Upper lobe of left lung (tissue), 6 donors: ENCODE measurements around the gene MCF2L. TPM values are rescaled to one million over a fixed set of nuclear protein-coding genes. Genes with fewer than 3 reads are reported as not detected.

ENCODE experiments used
- ATAC-seq, 2 donors: fragments of 200-7000 bp; cut with Tn5 transposase; one replicate each; pipeline ENCODE4 v1.9.1; 2022; ENCODE audit warnings: mild to moderate bottlenecking in 2 of 2, moderate library complexity in 2 of 2; ENCODE audit not compliant: low FRiP score in 2 of 2
- DNase-seq, 2 donors: peaks; one replicate each; pipeline ENCODE4 v3.0.0-alpha.2; 2019 to 2020
- H3K27ac ChIP-seq, 4 donors: fragments of 200-600 bp; sonication (generic); one replicate each; pipeline ENCODE4 v1.5.1; 2016 to 2019
- H3K27me3 ChIP-seq, 4 donors: fragments of 200-600 bp; sonication (generic); one replicate each; pipeline ENCODE4 v1.5.1; 2017 to 2019
- H3K36me3 ChIP-seq, 4 donors: fragments of 200-600 bp; sonication (generic); one replicate each; pipeline ENCODE4 v1.5.1; 2016 to 2019
- H3K4me1 ChIP-seq, 4 donors: fragments of 200-600 bp; sonication (generic); one replicate each; pipeline ENCODE4 v1.5.1; 2018 to 2019
- H3K4me3 ChIP-seq, 4 donors: fragments of 200-600 bp; sonication (generic); one replicate each; pipeline ENCODE4 v1.5.1; 2017 to 2019; ENCODE audit warnings: mild to moderate bottlenecking in 2 of 4, moderate library complexity in 1 of 4
- H3K9me3 ChIP-seq, 4 donors: fragments of 200-600 bp; sonication (generic); one replicate each; pipeline ENCODE4 v1.5.1; 2018 to 2019
- EP300 ChIP-seq, 4 donors: sonication (generic); formaldehyde crosslinking; IDR thresholded peaks; one replicate each; pipeline ENCODE4 v1.5.1; 2017; ENCODE audit warnings: antibody characterized with exemption in 4 of 4, control low read depth in 2 of 4
- POLR2A ChIP-seq, 4 donors: fragments of 450-650 bp; IDR thresholded peaks; one replicate each; pipeline ENCODE4 v1.5.1; 2016 to 2017; ENCODE audit warnings: antibody characterized with exemption in 4 of 4, mild to moderate bottlenecking in 2 of 4
- POLR2AphosphoS5 ChIP-seq, 2 donors: sonication (generic); formaldehyde crosslinking; IDR thresholded peaks; one replicate each; pipeline ENCODE4 v1.5.1; 2017; ENCODE audit warnings: antibody characterized with exemption in 2 of 2
- WGBS, 2 donors: methylation state at CpG; one replicate each; pipeline ENCODE4 v1.1.5; 2017 to 2018; 5-methylcytosine and 5-hydroxymethylcytosine counted together
- total RNA-seq, 6 donors: library from RNA; depleted of rRNA in 4 of 6; stranded (reverse); fragments of >200 nt in 4 of 6; gene quantifications; one replicate each; pipeline versions ENCODE4 v1.1.0 to v1.2.1, GENCODE V29; 2016 to 2021
- TF ChIP-seq, protein P1 (sequence below), 6 experiments: fragments of 450-650 bp in 4 of 6; fragments of 200-600 bp in 2 of 6; sonication (generic) in 2 of 6; IDR thresholded peaks; one replicate each; pipeline ENCODE4 v1.5.1; 2016 to 2019; ENCODE audit warnings: antibody characterized with exemption in 6 of 6
- donor health status: DM: no; HTN: no; CAD: no; lungs with moderate emphysema.
- donor health status: DM: no; HTN: yes; CAD: no; lungs with severe emphysema.

MCF2L gene
- total RNA-seq, 6 donors from 2014 or later = 14.3 to 99.5 (median 53.1) TPM

DNA sequence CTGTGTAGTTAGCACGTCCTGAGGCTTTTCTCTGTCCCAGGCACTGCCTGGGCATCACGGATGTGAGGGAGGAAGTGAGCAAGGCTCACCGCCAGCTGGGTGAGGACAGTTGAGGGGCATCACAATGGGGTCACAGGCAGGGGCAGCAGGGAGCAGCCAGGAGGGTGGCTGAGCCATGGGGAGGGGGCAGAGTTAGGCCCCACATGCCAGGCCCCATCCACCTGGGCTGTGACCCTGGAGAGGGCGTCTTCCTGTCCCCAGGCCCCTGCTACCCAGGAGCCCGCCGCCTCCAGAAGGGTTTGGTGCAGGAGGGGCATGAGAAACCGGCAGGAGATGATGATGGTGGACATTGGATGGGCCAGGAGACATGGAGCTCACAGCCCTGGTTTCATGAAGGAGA lies 79.8 kb downstream of the MCF2L start:
- peaks cover 0 to 19% (median 3%) of the 10 kb centered on the region in 4 donors for H3K4me1 ChIP-seq
- TF ChIP-seq POLR2AphosphoS5 (IDR thresholded peaks at IDR 0.05) = no peak
- TF ChIP-seq POLR2A (IDR thresholded peaks at IDR 0.05) = no peak
- no peak for TF ChIP-seq EP300 (IDR thresholded peaks at IDR 0.05)
- TF ChIP-seq, protein P1, sequence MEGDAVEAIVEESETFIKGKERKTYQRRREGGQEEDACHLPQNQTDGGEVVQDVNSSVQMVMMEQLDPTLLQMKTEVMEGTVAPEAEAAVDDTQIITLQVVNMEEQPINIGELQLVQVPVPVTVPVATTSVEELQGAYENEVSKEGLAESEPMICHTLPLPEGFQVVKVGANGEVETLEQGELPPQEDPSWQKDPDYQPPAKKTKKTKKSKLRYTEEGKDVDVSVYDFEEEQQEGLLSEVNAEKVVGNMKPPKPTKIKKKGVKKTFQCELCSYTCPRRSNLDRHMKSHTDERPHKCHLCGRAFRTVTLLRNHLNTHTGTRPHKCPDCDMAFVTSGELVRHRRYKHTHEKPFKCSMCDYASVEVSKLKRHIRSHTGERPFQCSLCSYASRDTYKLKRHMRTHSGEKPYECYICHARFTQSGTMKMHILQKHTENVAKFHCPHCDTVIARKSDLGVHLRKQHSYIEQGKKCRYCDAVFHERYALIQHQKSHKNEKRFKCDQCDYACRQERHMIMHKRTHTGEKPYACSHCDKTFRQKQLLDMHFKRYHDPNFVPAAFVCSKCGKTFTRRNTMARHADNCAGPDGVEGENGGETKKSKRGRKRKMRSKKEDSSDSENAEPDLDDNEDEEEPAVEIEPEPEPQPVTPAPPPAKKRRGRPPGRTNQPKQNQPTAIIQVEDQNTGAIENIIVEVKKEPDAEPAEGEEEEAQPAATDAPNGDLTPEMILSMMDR (IDR thresholded peaks at IDR 0.05) = no peak
- no peaks in the 10 kb centered on the region for H3K9me3 ChIP-seq
- no peak overlapping the region for H3K27ac ChIP-seq
- H3K4me3 ChIP-seq = no peak overlapping the region
- no peak for ATAC-seq
- H3K27me3 ChIP-seq = no peaks in the 10 kb centered on the region
- 68 to 90% methylated on average over 6 to 7 of the region's 7 CpGs for WGBS, 2 donors
- H3K36me3 ChIP-seq = peaks cover 0 to 24% (median 9%) of the 10 kb centered on the region in 4 donors
- DNase-seq = peak in 1 of 2 donors; percentile 29

DNA sequence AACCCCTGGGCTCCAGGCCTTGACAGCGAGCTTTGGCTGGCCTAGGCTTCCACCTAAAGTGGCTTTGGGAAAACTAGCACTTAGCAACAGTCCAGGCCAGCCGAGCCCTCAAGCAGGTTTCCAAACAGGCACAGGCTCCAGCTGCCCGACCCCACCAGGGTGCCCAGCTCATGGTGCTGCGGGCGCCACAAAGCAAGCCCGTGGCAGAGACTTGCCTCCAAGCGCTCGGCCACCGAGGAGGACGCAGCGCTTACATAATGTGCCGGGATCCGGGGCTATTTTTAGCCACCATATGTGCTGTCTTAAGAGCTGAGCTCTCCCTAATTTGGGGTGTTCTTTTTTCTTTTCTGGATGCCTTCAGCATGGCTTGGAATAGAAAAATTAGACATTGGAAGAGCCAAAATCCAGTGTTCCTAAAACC lies 80.5 kb downstream of the MCF2L start:
- DNase-seq (peak in 1 of 2 donors; percentile 57), ATAC-seq (no peak)
- Histone ChIP-seq H3K27ac (no peak overlapping the region), H3K27me3 (no peaks in the 10 kb centered on the region), H3K9me3 (no peaks in the 10 kb centered on the region), H3K4me1 (peaks cover 0 to 19% (median 3%) of the 10 kb centered on the region in 4 donors), H3K4me3 (no peak overlapping the region), H3K36me3 (peaks cover 0 to 24% (median 9%) of the 10 kb centered on the region in 4 donors)
- TF ChIP-seq, protein P1 (IDR thresholded peaks at IDR 0.05) = no peak
- TF ChIP-seq POLR2A (IDR thresholded peaks at IDR 0.05) = no peak
- TF ChIP-seq EP300 (IDR thresholded peaks at IDR 0.05) = no peak
- TF ChIP-seq POLR2AphosphoS5 (IDR thresholded peaks at IDR 0.05) = no peak
- WGBS, 2 donors = 78 to 86% methylated on average over 5 to 11 of the region's 13 CpGs

DNA sequence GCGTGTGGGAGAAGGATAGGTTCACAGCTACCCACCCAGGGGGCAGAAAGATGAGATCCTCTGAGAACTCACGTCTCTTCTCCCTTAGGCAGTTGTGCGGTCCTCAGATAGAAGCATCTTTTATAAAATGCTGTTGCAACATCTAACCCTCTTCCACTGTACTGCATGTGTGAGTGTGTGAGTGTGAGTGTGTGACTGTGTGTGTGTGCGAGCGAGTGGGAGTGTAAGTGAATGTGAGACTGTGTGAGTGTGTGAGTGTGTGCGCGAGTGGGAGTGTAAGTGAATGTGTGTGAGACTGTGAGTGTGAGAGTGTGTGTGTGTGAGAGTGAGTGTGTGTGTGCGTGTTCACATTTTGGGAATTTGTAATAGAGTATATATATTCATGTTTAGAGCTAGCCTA lies 81.0 kb downstream of the MCF2L start:
- 76 to 82% methylated on average over 8 of the region's 8 CpGs for WGBS, 2 donors
- no peak overlapping the region for H3K4me3 ChIP-seq
- DNase-seq = no peak
- H3K9me3 ChIP-seq = no peaks in the 10 kb centered on the region
- no peak for ATAC-seq
- H3K27me3 ChIP-seq = no peaks in the 10 kb centered on the region
- H3K27ac ChIP-seq = no peak overlapping the region
- H3K4me1 ChIP-seq = peaks cover 0 to 19% (median 3%) of the 10 kb centered on the region in 4 donors
- peaks cover 0 to 24% (median 9%) of the 10 kb centered on the region in 4 donors for H3K36me3 ChIP-seq
- no peak for TF ChIP-seq POLR2A (IDR thresholded peaks at IDR 0.05)
- no peak for TF ChIP-seq EP300 (IDR thresholded peaks at IDR 0.05)
- TF ChIP-seq, protein P1 (IDR thresholded peaks at IDR 0.05) = no peak
- no peak for TF ChIP-seq POLR2AphosphoS5 (IDR thresholded peaks at IDR 0.05)

DNA sequence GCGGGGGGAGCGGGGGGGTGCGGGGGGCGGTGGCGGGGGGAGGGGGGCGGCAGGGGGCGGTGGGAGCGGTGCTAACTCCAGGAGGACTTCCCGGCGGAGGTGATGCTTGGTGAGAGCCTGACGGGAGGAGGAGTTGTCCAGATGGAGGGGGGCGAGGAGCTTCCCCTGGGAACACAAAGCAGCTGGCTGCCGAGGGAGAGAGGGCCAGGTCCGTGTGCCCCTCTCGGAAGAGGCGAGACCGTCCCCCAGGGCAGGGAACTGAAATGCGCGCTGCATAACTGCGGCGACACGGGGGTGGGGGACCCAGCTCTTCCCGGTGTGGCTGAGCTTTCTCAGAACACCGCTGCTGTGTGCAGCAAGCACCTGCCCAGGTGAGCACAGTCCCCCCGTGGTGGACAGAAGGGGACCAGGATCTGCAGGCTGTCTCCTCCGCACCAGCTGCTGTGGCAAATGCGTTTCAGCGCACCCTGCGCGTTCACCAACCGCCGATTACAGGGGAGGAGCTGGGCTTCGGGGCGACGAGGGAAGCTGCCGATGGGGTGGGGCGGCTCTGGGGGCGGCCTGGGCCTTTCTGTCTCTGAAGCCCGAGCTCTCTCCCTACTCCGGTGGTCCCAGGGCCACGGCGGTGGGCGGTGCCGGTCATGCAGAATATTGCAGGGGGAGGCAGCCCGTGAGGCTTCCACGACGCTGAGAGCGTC lies 81.9 kb downstream of the MCF2L start:
- H3K4me1 ChIP-seq = peaks cover 0 to 12% (median 3%) of the 10 kb centered on the region in 4 donors
- no peaks in the 10 kb centered on the region for H3K27me3 ChIP-seq
- no peak overlapping the region for H3K27ac ChIP-seq
- H3K36me3 ChIP-seq = peaks cover 0 to 24% (median 8%) of the 10 kb centered on the region in 4 donors
- ATAC-seq (no peak), DNase-seq (peak in 1 of 2 donors; percentile 80)
- no peaks in the 10 kb centered on the region for H3K9me3 ChIP-seq
- TF ChIP-seq, protein P1 (IDR thresholded peaks at IDR 0.05) = no peak
- H3K4me3 ChIP-seq = no peak overlapping the region
- 79 to 89% methylated on average over 40 to 45 of the region's 48 CpGs for WGBS, 2 donors

DNA sequence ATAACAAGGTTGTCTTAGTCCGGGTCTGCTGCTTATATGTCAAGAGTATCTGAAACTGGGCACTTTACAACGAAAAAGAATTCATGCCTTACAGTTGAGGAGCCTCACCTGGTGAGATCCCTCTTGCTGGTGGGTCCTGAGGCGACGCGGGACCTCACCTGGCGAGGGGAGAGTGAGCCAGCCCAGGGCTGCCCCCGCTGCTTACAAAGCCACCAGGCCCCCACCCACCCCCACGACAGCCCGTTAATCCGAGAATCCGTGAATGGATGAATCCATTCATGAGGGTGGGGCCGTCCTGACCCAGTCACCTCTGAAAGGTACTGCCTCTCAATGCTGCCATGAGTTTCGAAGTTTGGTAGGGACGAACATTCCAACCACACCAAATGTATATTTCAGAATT lies 82.6 kb downstream of the MCF2L start:
- TF ChIP-seq POLR2A (IDR thresholded peaks at IDR 0.05) (no peak), POLR2AphosphoS5 (IDR thresholded peaks at IDR 0.05) (no peak), EP300 (IDR thresholded peaks at IDR 0.05) (no peak)
- TF ChIP-seq, protein P1 (IDR thresholded peaks at IDR 0.05) = no peak
- 93 to 94% methylated on average over 8 to 14 of the region's 14 CpGs for WGBS, 2 donors
- no peak overlapping the region for H3K4me3 ChIP-seq
- H3K4me1 ChIP-seq = peaks cover 0 to 5% (median 0%) of the 10 kb centered on the region in 4 donors
- no peaks in the 10 kb centered on the region for H3K9me3 ChIP-seq
- peaks cover 0 to 17% (median 5%) of the 10 kb centered on the region in 4 donors for H3K36me3 ChIP-seq
- H3K27ac ChIP-seq = no peak overlapping the region
- H3K27me3 ChIP-seq = no peaks in the 10 kb centered on the region
- DNase-seq (peak in 1 of 2 donors; percentile 41), ATAC-seq (no peak)
